HepG2 (cell line): ENCODE measurements around the gene FUZ. TPM values are rescaled to one million over a fixed set of nuclear protein-coding genes. Genes with fewer than 3 reads are reported as not detected.

Source experiments
- ATAC-seq: fragments of 200-7000 bp; cut with Tn5 transposase; 3 replicates; pipeline ENCODE4 v1.9.1; 2020; ENCODE audit warnings: mild to moderate bottlenecking, moderate library complexity
- BruUV-seq: library from RNA; stranded (reverse); fragments of 400-500 nt; replicated peaks from 2 replicates; lab custom pipeline; 2021; lab: Mats Ljungman, UMichigan
- CTCF ChIA-PET: fragments of 300-600 bp; formaldehyde crosslinking; extraction: SDS; loops from one replicate; lab custom pipeline; 2021; ENCODE audit warnings: low total read pairs, inconsistent platforms, low intra/inter-chr PET ratio; lab: Yijun Ruan, JAX
- POLR2A ChIA-PET: fragments of 350-600 bp; sonication (Branson Sonifier 250); formaldehyde crosslinking; loops from one replicate; lab custom pipeline; 2020; ENCODE audit warnings: antibody characterized with exemption, inconsistent platforms; lab: Yijun Ruan, JAX
- DNase-seq: peaks from one replicate; pipeline ENCODE4 v3.0.0-alpha.2; 2015; ENCODE audit warnings: low spot score
- FAIRE-seq: peaks from 3 replicates; lab custom pipeline; 2011; peaks lifted over from hg19 to GRCh38; lab: Jason Lieb, UNC
- H2AFZ ChIP-seq: one replicate; pipeline ENCODE4 v1.6.1; 2011; ENCODE audit warnings: low read length, inconsistent platforms
- H3K27ac ChIP-seq: fragments of 300-600 bp; 3 replicates; pipeline ENCODE4 v1.8.0; 2011; ENCODE audit warnings: mixed run types, mild to moderate bottlenecking, mixed read lengths, low read length, inconsistent platforms; ENCODE audit not compliant: insufficient read depth; ENCODE audit errors: extremely low read length
- H3K27me3 ChIP-seq, 2 experiments: fragments of 200-600 bp in 1 of 2; 2 replicates in 1 of 2; 3 replicates in 1 of 2; pipeline versions ENCODE4 v1.6.0 to v1.8.0; 2011; ENCODE audit warnings: low read length in 2 of 2, mild to moderate bottlenecking in 2 of 2, moderate library complexity in 2 of 2, inconsistent platforms in 1 of 2; ENCODE audit not compliant: insufficient read depth in 2 of 2, control insufficient read depth in 1 of 2
- H3K36me3 ChIP-seq, 2 experiments: fragments of 200-600 bp in 1 of 2; replicated peaks in 1 of 2; 2 replicates in 1 of 2; 3 replicates in 1 of 2; pipeline versions ENCODE4 v1.5.1 to v1.8.0; 2011; ENCODE audit warnings: low read length in 2 of 2, inconsistent platforms in 1 of 2; ENCODE audit not compliant: insufficient read depth in 2 of 2, control insufficient read depth in 1 of 2
- H3K4me1 ChIP-seq: 2 replicates; pipeline ENCODE4 v1.5.1; 2012; ENCODE audit warnings: low read length, inconsistent platforms; ENCODE audit not compliant: insufficient read depth
- H3K4me2 ChIP-seq: 2 replicates; pipeline ENCODE4 v1.6.0; 2011; ENCODE audit warnings: low read depth, low read length, inconsistent platforms
- H3K4me3 ChIP-seq, 3 experiments: fragments of 200-600 bp in 1 of 3; sonication (generic), shearing (Covaris generic) in 1 of 3; replicated peaks in 1 of 3; 2 replicates each; pipeline ENCODE4 v1.5.1; 2011 to 2016; ENCODE audit warnings: low read length in 3 of 3, inconsistent platforms in 2 of 3, low read depth in 2 of 3, mild to moderate bottlenecking in 2 of 3, control low read depth in 1 of 3, mixed read lengths in 1 of 3; ENCODE audit not compliant: insufficient read depth in 1 of 3
- H3K79me2 ChIP-seq: one replicate; pipeline ENCODE4 v1.6.1; 2011; ENCODE audit warnings: low read length, inconsistent platforms; ENCODE audit not compliant: insufficient read depth
- H3K9ac ChIP-seq: 2 replicates; pipeline ENCODE4 v1.6.0; 2011; ENCODE audit warnings: mild to moderate bottlenecking, low read depth, low read length, inconsistent platforms; ENCODE audit not compliant: insufficient read depth
- H3K9me3 ChIP-seq: 2 replicates; pipeline ENCODE4 v1.5.1; 2012; ENCODE audit warnings: mild to moderate bottlenecking, low read length
- H4K20me1 ChIP-seq: 2 replicates; pipeline ENCODE4 v1.6.0; 2011; ENCODE audit warnings: inconsistent platforms, mild to moderate bottlenecking, low read length, moderate library complexity; ENCODE audit not compliant: insufficient read depth
- DR1 ChIP-seq: sonication (generic); formaldehyde crosslinking; IDR thresholded peaks from 2 replicates; pipeline ENCODE4 v1.8.0; 2021; ENCODE audit warnings: mild to moderate bottlenecking, missing genetic modification reagents, inconsistent platforms
- FOSL2 ChIP-seq: sonication (generic); formaldehyde crosslinking; IDR thresholded peaks from 2 replicates; pipeline ENCODE4 v1.4.0; 2020; ENCODE audit warnings: missing genetic modification reagents
- GFI1 ChIP-seq: sonication (generic); formaldehyde crosslinking; IDR thresholded peaks from 2 replicates; pipeline ENCODE4 v1.5.0; 2020; ENCODE audit warnings: missing genetic modification reagents, mild to moderate bottlenecking, borderline replicate concordance
- PATZ1 ChIP-seq: sonication (generic); formaldehyde crosslinking; IDR thresholded peaks from 2 replicates; pipeline ENCODE4 v1.4.0; 2020; ENCODE audit warnings: missing genetic modification reagents
- POLR2G ChIP-seq: fragments of 200-400 bp; formaldehyde crosslinking; IDR thresholded peaks from 2 replicates; pipeline ENCODE4 v1.6.1; 2018; ENCODE audit warnings: mild to moderate bottlenecking, low read depth, low read length, moderate library complexity
- REL ChIP-seq: sonication (generic); formaldehyde crosslinking; conservative IDR thresholded peaks from 2 replicates; pipeline ENCODE4 v1.8.0; 2022; ENCODE audit warnings: mild to moderate bottlenecking, missing genetic modification reagents, moderate library complexity
- ZNF124 ChIP-seq: sonication (generic); formaldehyde crosslinking; IDR thresholded peaks from 2 replicates; pipeline ENCODE4 v1.4.0; 2020; ENCODE audit warnings: missing genetic modification reagents
- ZNF143 ChIP-seq: sonication (generic); formaldehyde crosslinking; IDR thresholded peaks from 2 replicates; pipeline ENCODE4 v1.4.0; 2020; ENCODE audit warnings: missing genetic modification reagents
- ZNF274 ChIP-seq: sonication (generic); formaldehyde crosslinking; IDR thresholded peaks from 2 replicates; pipeline ENCODE4 v1.5.1; 2020; ENCODE audit warnings: mild to moderate bottlenecking, missing genetic modification reagents
- ZNF331 ChIP-seq: sonication (generic); formaldehyde crosslinking; IDR thresholded peaks from 2 replicates; pipeline ENCODE4 v1.4.0; 2020; ENCODE audit warnings: missing genetic modification reagents
- ZNF350 ChIP-seq: sonication (generic); formaldehyde crosslinking; IDR thresholded peaks from 2 replicates; pipeline ENCODE4 v1.4.0; 2020; ENCODE audit warnings: mild to moderate bottlenecking, low read depth, missing genetic modification reagents, borderline replicate concordance
- ZNF468 ChIP-seq: sonication (generic); formaldehyde crosslinking; IDR thresholded peaks from 2 replicates; pipeline ENCODE4 v1.8.0; 2022; ENCODE audit warnings: mild to moderate bottlenecking, moderate library complexity, missing genetic modification reagents
- ZNF605 ChIP-seq: sonication (generic); formaldehyde crosslinking; IDR thresholded peaks from 2 replicates; pipeline ENCODE4 v1.8.0; 2022; ENCODE audit warnings: mild to moderate bottlenecking, missing genetic modification reagents
- ZNF644 ChIP-seq: IDR thresholded peaks from 2 replicates; pipeline ENCODE4 v1.6.1; 2016; ENCODE audit warnings: low read depth
- WGBS: methylation state at CpG from one replicate; pipeline ENCODE4 v1.1.6; 2017; ENCODE audit warnings: low lambda C conversion rate; 5-methylcytosine and 5-hydroxymethylcytosine counted together
- in situ Hi-C: cut with HindIII; loops from 2 replicates; pipeline ENCODE4 v1.10.0; 2017; ENCODE audit warnings: low pct_unique_long_range_greater_than_20kb; ENCODE audit not compliant: extremely low pct_ligation_motif_present
- intact Hi-C: fragments of 100-400 bp; cut with micrococcal nuclease; formaldehyde crosslinking; loops from one replicate; pipeline ENCODE4 v1.10.0; 2022; ENCODE audit not compliant: unreplicated experiment
- polyA plus RNA-seq, 8 experiments: library from polyadenylated mRNA; depleted of rRNA in 3 of 8; stranded (reverse) in 7 of 8; unstranded in 1 of 8; fragments of >200 nt; fragmentation: Illumina TruSeq in 4 of 8; extraction: Trizol in 4 of 8; gene quantifications; 2 replicates each; pipeline versions ENCODE4 v1.2.1 to v1.2.3, GENCODE V29; 2011 to 2016; ENCODE audit warnings: low read depth in 4 of 8, missing spikeins in 1 of 8, mixed read lengths in 1 of 8; ENCODE audit not compliant: insufficient read depth in 1 of 8
- total RNA-seq, 5 experiments: library from RNA; depleted of rRNA; stranded (reverse); fragments of >200 nt; fragmentation: Illumina TruSeq; extraction: Trizol; gene quantifications; 2 replicates each; pipeline ENCODE4 v1.2.3, GENCODE V29; 2016; ENCODE audit warnings: low read depth in 1 of 5
- TF ChIP-seq, protein P1 (sequence below): sonication (generic); formaldehyde crosslinking; IDR thresholded peaks from 2 replicates; pipeline ENCODE4 v1.4.0; 2020; ENCODE audit warnings: missing genetic modification reagents

The FUZ gene
- total and polyA plus RNA-seq, 2 of the 13 experiments (the other 11 are each of a cell fraction or from before 2014, with no cell fraction given) = 0.08 TPM; not detected in 1

DNA sequence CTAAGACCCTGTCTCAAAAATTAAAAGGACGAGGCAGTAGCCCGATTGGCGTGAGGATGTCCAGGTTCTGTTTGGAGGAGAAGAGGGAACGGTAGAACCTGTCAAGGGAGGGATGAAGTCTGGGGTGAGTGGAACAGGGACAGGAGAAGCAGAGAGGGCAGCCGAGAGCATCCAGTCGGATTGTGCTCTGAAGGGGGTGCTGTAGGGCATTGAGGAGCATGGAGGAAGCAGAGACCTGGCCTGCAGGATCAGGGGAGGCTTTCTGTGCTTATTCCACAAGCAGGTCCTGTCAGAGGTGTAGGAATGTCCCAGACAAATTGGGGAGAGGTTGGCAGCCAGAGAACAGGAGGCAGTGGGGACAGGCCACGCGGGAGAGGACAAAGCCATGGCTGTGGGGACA lies 32.2 kb downstream of the FUZ start:
- 93% methylated on average over 8 of the region's 8 CpGs for WGBS
- Histone ChIP-seq H3K79me2 (no peaks in the 10 kb centered on the region), H3K9ac (no peak overlapping the region), H3K4me2 (no peak overlapping the region), H3K4me3 (no peak overlapping the region), H3K27me3 (no peaks in the 10 kb centered on the region), H4K20me1 (no peaks in the 10 kb centered on the region), H3K36me3 (peaks cover 9 to 13% of the 10 kb centered on the region in 2 experiments; a peak in 4 of 5 replicates), H2AFZ (no peak overlapping the region), H3K4me1 (peaks cover 17% of the 10 kb centered on the region), H3K27ac (no peak overlapping the region), H3K9me3 (no peaks in the 10 kb centered on the region)
- DNase-seq (no peak), FAIRE-seq (no peak), ATAC-seq (peak; percentile 47; the same call in 2 of the 3 replicates)
- no TSS peak for BruUV-seq
- CTCF ChIA-PET = no interaction called here
- no peak for TF ChIP-seq ZNF124 (CRISPR knock-in tag)
- no peak for TF ChIP-seq REL (CRISPR knock-in tag)
- no peak for TF ChIP-seq FOSL2 (CRISPR knock-in tag)
- TF ChIP-seq ZNF331 (CRISPR knock-in tag) = no peak
- no peak for TF ChIP-seq ZNF605
- 0 out of 2 replicates have a peak, but pooled peaks have one; percentile 8 for TF ChIP-seq POLR2G
- POLR2A ChIA-PET = no interaction called here
- intact Hi-C loops (no loop called here), in situ Hi-C loops (no loop called here)

GRCh38 chr19:49779731-49780555 lies 33.1 kb downstream of the FUZ start:
- no peak for FAIRE-seq
- ATAC-seq = no peak
- BruUV-seq = no TSS peak
- Histone ChIP-seq H3K27me3 (no peaks in the 10 kb centered on the region), H2AFZ (no peak overlapping the region), H3K9me3 (no peaks in the 10 kb centered on the region), H3K4me3 (no peak overlapping the region), H3K9ac (no peak overlapping the region), H4K20me1 (no peaks in the 10 kb centered on the region), H3K4me1 (peaks cover 17% of the 10 kb centered on the region), H3K79me2 (no peaks in the 10 kb centered on the region), H3K4me2 (no peak overlapping the region), H3K27ac (no peak overlapping the region), H3K36me3 (peaks cover 9 to 13% of the 10 kb centered on the region in 2 experiments; a peak in 4 of 5 replicates)
- WGBS = 91% methylated on average over 11 of the region's 11 CpGs
- in situ Hi-C loops = no loop called here
- DNase-seq = no peak
- CTCF ChIA-PET = no interaction called here
- POLR2A ChIA-PET = interaction anchor here (1.0 kb wide), 1 partner anchor 14 kb away, joined by 3 read pairs; no protein-coding TSS in a partner anchor
- intact Hi-C loops = no loop called here
- no peak for TF ChIP-seq ZNF644 (CRISPR knock-in tag)
- no peak for TF ChIP-seq GFI1 (CRISPR knock-in tag)
- no peak for TF ChIP-seq DR1 (CRISPR knock-in tag)
- no peak for TF ChIP-seq ZNF350 (CRISPR knock-in tag)
- TF ChIP-seq ZNF143 (CRISPR knock-in tag) = no peak
- no peak for TF ChIP-seq ZNF274
- TF ChIP-seq ZNF468 (CRISPR knock-in tag) = no peak
- no peak for TF ChIP-seq PATZ1 (CRISPR knock-in tag)
- TF ChIP-seq, protein P1, sequence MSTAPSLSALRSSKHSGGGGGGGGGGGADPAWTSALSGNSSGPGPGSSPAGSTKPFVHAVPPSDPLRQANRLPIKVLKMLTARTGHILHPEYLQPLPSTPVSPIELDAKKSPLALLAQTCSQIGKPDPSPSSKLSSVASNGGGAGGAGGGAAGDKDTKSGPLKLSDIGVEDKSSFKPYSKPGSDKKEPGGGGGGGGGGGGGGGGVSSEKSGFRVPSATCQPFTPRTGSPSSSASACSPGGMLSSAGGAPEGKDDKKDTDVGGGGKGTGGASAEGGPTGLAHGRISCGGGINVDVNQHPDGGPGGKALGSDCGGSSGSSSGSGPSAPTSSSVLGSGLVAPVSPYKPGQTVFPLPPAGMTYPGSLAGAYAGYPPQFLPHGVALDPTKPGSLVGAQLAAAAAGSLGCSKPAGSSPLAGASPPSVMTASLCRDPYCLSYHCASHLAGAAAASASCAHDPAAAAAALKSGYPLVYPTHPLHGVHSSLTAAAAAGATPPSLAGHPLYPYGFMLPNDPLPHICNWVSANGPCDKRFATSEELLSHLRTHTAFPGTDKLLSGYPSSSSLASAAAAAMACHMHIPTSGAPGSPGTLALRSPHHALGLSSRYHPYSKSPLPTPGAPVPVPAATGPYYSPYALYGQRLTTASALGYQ (CRISPR knock-in tag) = no peak
